Measurements from ENCODE around the gene TXNRD3.

Gene TXNRD3

DNA sequence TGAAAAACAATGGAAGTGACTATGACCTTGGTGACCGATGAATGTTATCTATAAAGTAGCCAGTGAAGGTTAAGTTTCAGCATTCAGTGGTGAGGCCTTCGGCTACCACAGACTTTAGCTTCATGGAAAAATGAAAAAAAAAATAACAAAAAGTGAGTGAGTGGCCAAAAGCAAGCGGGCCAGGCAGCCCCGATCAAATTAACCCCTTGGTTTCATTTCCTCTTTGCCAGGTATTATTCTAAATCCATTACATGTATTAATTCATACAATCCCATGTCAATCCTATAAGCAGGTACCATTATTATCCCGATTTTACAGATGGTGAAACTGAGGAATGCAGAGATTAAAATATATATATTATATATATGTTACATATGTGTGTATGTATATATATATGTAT lies 28.1 kb upstream of the TXNRD3 start:
- no peak for TF ChIP-seq EZH2 (IDR thresholded peaks at IDR 0.05; ENCODE audit: borderline replicate concordance, low read depth, low read length, severe bottlenecking)
- TF ChIP-seq, protein P1, sequence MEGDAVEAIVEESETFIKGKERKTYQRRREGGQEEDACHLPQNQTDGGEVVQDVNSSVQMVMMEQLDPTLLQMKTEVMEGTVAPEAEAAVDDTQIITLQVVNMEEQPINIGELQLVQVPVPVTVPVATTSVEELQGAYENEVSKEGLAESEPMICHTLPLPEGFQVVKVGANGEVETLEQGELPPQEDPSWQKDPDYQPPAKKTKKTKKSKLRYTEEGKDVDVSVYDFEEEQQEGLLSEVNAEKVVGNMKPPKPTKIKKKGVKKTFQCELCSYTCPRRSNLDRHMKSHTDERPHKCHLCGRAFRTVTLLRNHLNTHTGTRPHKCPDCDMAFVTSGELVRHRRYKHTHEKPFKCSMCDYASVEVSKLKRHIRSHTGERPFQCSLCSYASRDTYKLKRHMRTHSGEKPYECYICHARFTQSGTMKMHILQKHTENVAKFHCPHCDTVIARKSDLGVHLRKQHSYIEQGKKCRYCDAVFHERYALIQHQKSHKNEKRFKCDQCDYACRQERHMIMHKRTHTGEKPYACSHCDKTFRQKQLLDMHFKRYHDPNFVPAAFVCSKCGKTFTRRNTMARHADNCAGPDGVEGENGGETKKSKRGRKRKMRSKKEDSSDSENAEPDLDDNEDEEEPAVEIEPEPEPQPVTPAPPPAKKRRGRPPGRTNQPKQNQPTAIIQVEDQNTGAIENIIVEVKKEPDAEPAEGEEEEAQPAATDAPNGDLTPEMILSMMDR (IDR thresholded peaks at IDR 0.05; ENCODE audit: borderline replicate concordance, extremely low read depth, low read length, poor library complexity, severe bottlenecking): no peak
- no peak for DNase-seq
- H3K9ac ChIP-seq (ENCODE audit: low read depth, low read length): no peak overlapping the region
- no peak for ATAC-seq (ENCODE audit: insufficient read depth, low read depth)
- H2AFZ ChIP-seq (ENCODE audit: low read depth, low read length): no peak overlapping the region
- no peaks in the 10 kb centered on the region for H3K27me3 ChIP-seq (ENCODE audit: insufficient read depth, low read length, poor library complexity)
- H3K4me2 ChIP-seq (ENCODE audit: insufficient read depth, low read length): no peak overlapping the region
- peaks cover 6% of the 10 kb centered on the region for H3K4me1 ChIP-seq (ENCODE audit: insufficient read depth, low read length)
- no peaks in the 10 kb centered on the region for H3K79me2 ChIP-seq (ENCODE audit: insufficient read depth, low read length)
- no peaks in the 10 kb centered on the region for H3K36me3 ChIP-seq (ENCODE audit: insufficient read depth, low read length)
- no peak overlapping the region for H3K4me3 ChIP-seq (ENCODE audit: low read depth in 1 of 2, low read length in 2 of 2)
- no peak overlapping the region for H3K27ac ChIP-seq (ENCODE audit: low read length)
- no peaks in the 10 kb centered on the region for H3K9me3 ChIP-seq (ENCODE audit: insufficient read depth, low read length, severe bottlenecking)
- no peaks in the 10 kb centered on the region for H4K20me1 ChIP-seq (ENCODE audit: insufficient read depth, low read length)

DNA sequence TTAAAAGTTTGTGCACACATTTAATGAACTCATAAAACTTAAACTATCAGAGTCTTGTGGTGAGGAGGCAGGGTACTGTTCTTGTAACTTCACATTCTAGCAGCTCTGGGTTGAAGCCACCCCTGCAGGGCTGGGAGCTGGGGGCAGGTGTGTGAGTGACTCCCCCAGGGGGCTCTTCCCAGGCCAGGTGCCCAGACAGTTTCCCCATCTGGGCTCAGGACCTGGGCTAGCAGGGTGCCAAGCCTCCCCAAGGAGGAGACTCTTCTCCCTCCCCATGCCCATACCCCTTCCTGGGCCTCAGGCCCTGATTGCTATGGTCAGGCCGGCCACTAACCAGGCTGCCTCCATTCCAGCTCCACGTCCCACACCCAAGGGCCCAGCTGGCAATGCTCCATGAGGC lies 27.1 kb upstream of the TXNRD3 start:
- Histone ChIP-seq H3K36me3 (ENCODE audit: insufficient read depth, low read length) (no peaks in the 10 kb centered on the region), H3K27ac (ENCODE audit: low read length) (no peak overlapping the region), H4K20me1 (ENCODE audit: insufficient read depth, low read length) (no peaks in the 10 kb centered on the region), H3K27me3 (ENCODE audit: insufficient read depth, low read length, poor library complexity) (no peaks in the 10 kb centered on the region), H3K4me2 (ENCODE audit: insufficient read depth, low read length) (no peak overlapping the region), H3K4me3 (ENCODE audit: low read depth in 1 of 2, low read length in 2 of 2) (no peak overlapping the region), H3K9ac (ENCODE audit: low read depth, low read length) (no peak overlapping the region), H3K9me3 (ENCODE audit: insufficient read depth, low read length, severe bottlenecking) (no peaks in the 10 kb centered on the region), H2AFZ (ENCODE audit: low read depth, low read length) (no peak overlapping the region), H3K79me2 (ENCODE audit: insufficient read depth, low read length) (no peaks in the 10 kb centered on the region), H3K4me1 (ENCODE audit: insufficient read depth, low read length) (peaks cover 6% of the 10 kb centered on the region)
- TF ChIP-seq, protein P1 (IDR thresholded peaks at IDR 0.05; ENCODE audit: borderline replicate concordance, extremely low read depth, low read length, poor library complexity, severe bottlenecking): no peak
- no peak for TF ChIP-seq EZH2 (IDR thresholded peaks at IDR 0.05; ENCODE audit: borderline replicate concordance, low read depth, low read length, severe bottlenecking)
- DNase-seq: no peak
- no peak for ATAC-seq (ENCODE audit: insufficient read depth, low read depth)

- no peaks in the 10 kb centered on the region for H3K79me2 ChIP-seq (ENCODE audit: insufficient read depth, low read length)
- DNase-seq (no peak), ATAC-seq (ENCODE audit: insufficient read depth, low read depth) (no peak)
- no peak overlapping the region for H3K4me3 ChIP-seq (ENCODE audit: low read depth in 1 of 2, low read length in 2 of 2)
- H3K9ac ChIP-seq (ENCODE audit: low read depth, low read length): no peak overlapping the region
- peaks cover 6% of the 10 kb centered on the region for H3K4me1 ChIP-seq (ENCODE audit: insufficient read depth, low read length)
- no peaks in the 10 kb centered on the region for H3K36me3 ChIP-seq (ENCODE audit: insufficient read depth, low read length)
- no peaks in the 10 kb centered on the region for H3K27me3 ChIP-seq (ENCODE audit: insufficient read depth, low read length, poor library complexity)
- no peak for TF ChIP-seq EZH2 (IDR thresholded peaks at IDR 0.05; ENCODE audit: borderline replicate concordance, low read depth, low read length, severe bottlenecking)
- TF ChIP-seq, protein P1 (IDR thresholded peaks at IDR 0.05; ENCODE audit: borderline replicate concordance, extremely low read depth, low read length, poor library complexity, severe bottlenecking): no peak
- no peak overlapping the region for H3K27ac ChIP-seq (ENCODE audit: low read length)
- no peak overlapping the region for H2AFZ ChIP-seq (ENCODE audit: low read depth, low read length)
- H4K20me1 ChIP-seq (ENCODE audit: insufficient read depth, low read length): no peaks in the 10 kb centered on the region
- H3K9me3 ChIP-seq (ENCODE audit: insufficient read depth, low read length, severe bottlenecking): no peaks in the 10 kb centered on the region
- H3K4me2 ChIP-seq (ENCODE audit: insufficient read depth, low read length): no peak overlapping the region
Measured at GRCh38 chr3:126680667-126681055, 25.7 kb upstream of the TXNRD3 start.
